ENCODE results near the gene RAB3C. TPM values are rescaled to one million over a fixed set of nuclear protein-coding genes. Genes with fewer than 3 reads are reported as not detected.

The RAB3C gene
- polyA plus RNA-seq, 1 donor: 0.34 TPM

DNA sequence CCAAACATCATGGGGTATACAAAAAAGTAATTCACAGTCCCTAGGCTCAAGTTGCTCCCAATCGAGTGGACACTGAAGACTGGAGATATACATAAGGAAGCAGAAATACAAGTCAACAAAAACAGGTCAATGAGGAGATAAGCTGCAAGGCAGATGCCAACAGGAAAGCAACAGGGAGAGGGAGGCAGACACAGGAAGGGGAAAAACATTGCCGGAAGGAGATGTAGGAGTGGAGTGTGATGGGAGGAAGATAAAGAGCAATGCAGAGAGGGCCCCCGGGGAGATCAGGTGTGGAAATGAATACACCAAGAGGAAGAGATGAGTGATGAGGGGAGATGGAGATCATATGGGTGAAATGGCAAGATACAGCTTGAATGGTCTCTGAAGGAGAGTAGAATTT is 243.0 kb downstream of the RAB3C start:
- no peak for DNase-seq (ENCODE audit: low read depth)

DNA sequence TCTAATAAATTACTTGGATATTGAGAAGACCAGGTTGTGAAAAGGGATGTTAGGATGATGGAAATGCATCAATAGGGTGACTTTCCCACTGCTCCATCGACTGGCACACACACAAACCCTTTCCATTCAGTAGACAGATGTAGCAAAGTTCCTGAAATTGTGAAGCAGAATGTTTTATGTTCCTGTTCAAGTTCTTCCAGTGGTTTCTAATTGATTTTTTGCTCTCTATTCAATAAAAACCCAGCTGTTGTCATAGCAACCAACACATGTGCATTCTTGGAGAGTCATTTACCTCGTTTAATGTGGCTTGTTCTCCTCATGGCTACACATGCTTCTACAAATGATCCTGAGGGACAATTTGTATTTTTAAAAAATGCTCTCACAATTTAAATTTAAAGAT is 244.6 kb downstream of the RAB3C start:
- DNase-seq (ENCODE audit: low read depth): no peak

DNA sequence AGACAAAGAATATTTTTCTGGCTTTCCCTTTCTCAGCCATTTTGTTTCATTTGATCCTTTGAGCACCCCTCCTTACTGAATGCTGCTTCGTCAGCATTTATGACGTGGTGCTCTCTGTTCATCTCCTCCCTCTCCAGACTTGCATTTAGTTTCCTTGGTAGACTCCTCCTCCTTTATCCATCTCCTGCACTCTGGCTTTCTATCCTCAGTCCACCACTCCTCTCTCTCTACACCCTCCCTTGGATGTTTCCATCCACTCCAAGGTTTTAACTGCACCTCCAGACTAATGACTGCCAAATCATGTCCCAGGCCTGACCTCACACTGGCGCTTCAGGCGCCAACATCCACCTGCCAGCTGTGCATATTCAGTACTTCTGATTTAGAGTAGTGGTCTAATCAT is 245.4 kb downstream of the RAB3C start:
- DNase-seq (ENCODE audit: low read depth): no peak

DNA sequence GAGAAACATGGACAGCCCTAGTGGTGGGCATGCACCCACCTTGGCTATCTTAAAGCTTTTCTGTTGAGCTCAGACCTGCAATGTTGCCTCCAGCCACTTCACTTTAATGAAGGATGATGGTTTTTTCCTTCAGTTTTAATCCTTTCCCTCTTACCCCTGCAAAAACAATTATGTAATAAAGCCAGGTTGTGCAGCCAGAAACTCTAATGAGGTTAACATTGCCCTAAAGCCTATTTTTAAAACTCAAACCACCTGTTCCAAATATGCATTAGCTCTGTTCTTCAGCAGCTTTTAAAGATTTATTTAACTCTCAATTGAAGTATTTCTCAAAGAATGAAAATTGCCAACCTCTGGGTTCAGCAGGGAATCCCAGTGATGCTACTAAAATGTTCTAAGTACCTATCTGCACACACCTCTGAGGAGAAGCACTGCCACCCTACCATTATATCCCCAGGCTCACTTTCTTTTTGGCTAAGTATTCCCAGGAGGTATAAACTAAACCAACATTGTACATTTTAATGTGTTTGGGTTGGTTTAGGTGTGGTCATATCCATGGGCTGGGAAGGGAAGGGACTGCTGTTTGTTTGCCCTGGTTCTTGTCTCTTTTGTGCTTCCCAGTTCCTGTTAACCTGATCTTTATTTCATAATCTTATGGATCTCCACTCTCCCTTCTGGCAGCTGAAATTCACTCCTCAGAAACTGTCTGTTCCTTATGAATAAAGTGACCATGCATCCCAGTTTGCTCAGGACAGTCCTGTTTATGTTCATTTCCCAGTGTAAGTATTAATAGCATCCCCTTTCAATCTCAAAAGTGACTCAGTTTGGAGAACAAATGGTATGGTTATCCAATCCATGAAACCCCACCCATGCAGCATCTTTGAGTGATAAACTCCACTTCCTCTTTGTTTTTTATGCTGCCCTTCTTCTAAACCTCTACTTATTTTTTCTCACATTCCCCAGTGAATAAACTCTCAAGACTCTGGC is 251.7 kb downstream of the RAB3C start:
- DNase-seq (ENCODE audit: low read depth): no peak

DNA sequence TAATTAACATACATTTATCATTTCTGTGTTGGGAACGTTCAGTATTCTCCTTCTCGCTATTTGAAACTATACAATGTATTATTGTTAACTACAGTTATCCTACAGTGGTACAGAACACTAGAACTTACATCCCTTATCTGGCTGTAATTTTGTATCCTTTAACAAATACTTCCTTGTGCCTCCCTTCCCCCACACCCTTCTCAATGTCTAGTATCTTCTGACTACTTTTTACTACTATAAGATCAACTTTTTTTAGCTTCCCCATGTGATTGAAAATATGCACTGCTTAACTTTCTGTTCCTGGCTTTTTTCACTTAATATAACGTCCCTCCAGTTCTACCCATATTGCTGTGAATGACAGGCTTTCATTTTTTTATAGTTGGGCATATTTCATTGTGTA is 253.5 kb downstream of the RAB3C start:
- DNase-seq (ENCODE audit: low read depth): no peak

DNA sequence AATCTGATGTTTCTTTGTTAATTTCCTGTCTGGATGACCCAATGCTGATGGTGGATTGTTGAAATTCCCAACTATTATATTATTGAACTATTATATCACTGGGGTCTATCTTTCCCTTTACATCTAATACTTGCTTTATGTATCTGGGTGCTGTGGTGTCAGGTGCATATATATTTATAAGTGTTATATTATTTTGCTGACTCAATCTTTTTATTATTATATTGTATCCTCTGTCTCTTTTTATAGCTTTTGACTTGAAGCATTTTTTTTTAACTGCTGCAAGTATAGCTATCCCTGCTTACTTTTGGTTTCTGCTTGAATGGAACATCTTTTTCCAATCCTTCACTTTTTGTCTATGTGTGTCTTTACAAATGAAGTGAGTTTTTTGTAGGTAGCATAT is 255.9 kb downstream of the RAB3C start:
- DNase-seq (ENCODE audit: low read depth): no peak

DNA sequence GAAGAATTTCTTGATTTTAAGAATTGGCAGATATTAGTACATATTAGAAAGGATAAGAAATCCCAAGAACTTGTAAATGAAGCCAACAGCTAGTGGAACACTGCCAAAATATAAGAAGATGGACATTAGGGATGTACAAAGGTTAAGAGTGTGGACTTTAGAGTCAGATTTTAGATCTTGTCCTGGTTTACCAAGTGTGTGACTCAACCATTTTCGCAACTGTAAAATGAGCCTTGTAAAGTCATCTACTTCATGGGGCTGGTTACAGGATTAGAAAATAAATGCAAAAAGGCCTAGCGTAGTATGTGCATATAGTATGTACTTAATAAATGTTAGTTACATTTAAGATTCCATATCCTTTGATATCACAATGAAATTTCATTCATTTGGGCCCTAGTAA is 260.0 kb downstream of the RAB3C start:
- no peak for DNase-seq (ENCODE audit: low read depth)

DNA sequence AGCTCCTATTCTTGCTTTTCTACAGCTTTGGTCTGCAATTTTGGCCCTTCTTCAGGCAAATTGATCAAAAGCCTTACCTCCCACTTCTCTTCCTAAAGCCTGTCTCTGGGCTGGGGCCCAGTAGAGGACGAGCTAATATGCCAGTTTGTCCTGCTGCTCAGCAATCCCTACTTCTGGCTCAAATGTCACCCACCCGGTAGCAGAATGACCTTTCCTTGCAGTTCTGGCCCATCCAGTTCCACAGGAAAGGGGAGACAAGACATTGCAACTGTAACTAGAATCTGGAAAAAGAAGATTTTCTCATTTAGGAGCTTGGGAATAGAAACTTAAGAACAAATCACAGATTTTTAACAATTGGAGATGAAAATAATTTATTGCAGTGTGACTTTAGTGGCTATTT is 261.5 kb downstream of the RAB3C start:
- DNase-seq (ENCODE audit: low read depth): no peak

DNA sequence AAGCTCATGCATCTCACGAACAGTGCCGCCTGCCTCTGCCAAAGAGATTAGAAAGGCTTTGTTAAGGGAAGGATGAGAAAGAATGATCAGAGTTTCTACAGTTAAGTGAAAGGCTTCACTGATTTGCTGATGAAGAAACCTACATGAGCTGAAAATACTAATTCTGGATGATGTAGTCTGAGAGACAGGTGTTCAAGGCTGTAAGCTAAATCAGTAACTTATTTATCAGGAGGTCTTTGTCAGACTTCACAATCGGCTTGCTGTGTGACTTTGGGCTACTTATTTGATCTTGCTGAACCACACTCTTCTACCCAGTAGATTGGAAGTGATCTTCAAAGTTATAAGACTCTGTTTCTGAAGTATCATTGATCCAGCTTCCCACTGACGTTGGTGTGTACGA is 264.2 kb downstream of the RAB3C start:
- DNase-seq (ENCODE audit: low read depth): no peak

DNA sequence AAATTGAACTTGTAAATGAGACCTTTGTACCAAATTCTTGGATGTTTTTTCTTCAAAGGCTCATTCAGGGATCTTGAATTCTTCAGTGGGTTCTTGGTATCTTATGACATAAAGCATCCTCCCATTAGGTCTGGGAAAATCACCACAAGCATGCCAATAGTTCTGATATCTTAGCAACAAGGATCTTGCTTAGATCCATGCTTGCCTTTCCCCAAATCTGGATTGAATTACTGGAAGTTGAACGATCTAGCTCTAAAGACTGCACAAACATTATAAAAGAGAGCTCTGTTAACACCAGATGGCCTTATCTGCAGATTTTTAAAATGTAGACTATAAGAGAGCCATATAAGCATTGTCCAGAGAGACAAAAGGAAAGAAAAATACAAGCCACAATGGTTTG is 266.3 kb downstream of the RAB3C start:
- no peak for DNase-seq (ENCODE audit: low read depth)

DNA sequence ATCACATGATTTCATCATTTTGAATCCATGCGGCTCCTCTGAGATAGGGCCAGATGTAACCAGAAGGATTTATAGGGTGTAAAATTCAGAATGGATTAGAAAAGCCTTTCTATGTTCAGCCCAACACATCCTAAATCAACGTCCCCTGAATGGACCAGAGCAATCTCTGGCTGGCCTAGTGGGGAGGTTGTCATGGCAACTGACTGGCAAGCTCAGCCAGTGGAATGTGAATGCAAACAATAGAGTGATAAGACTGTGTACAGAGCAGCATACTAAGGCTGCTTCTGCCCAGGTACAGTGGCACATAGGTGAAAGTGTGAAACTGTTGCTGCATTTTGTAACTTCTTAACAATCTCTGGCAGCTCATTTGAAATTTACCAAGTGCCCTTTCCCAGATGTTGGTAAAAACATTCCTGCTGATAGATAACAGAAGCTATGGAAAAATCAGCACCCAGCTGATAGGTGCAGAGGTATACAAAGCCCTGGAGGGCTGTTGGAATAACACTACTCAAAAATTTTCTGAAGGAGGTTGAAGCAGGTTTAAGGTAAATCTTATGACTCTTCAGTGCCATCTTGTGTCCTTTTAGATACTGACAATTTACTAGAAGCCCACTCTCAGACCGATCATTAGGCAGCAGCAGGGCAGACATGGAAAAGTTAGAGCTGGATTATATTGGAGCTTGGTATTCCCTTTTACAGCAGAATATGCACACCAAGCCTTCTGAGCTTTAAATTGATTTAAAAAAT is 267.2 kb downstream of the RAB3C start:
- no peak for DNase-seq (ENCODE audit: low read depth)

DNA sequence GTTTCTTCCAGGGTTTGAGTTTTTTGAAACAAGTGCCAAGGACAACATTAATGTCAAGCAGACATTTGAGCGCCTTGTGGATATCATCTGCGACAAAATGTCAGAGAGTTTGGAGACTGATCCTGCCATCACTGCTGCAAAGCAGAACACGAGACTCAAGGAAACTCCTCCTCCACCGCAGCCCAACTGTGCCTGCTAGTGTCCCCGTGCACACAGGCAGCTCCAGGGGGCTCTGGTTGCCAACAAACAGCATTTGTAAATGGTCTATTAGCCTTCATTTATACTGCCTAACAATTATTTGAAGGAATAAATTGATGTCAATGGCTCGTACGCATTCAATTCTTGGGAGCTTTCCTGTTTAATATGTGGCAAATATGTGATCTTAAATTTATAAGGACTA is 268.3 kb downstream of the RAB3C start:
- DNase-seq (ENCODE audit: low read depth): no peak

DNA sequence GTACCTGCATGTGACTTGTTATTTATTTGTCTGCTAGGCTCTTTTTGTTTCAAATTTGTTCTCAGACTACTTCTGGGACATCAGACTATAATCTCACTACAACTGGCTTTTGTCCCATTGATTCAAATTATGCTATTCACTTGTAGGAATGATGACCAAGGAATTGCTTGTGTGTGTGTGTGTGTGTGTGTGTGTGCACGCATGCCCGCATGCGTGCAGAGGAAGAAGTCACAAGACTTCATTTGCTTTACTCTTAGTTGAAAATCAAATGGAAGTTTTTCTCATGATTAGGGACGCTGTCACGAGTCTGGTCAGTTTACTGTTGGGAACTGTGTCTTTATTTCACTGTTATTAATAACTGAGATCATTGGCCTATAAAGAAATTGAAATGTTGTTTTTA is 268.7 kb downstream of the RAB3C start:
- no peak for DNase-seq (ENCODE audit: low read depth)

DNA sequence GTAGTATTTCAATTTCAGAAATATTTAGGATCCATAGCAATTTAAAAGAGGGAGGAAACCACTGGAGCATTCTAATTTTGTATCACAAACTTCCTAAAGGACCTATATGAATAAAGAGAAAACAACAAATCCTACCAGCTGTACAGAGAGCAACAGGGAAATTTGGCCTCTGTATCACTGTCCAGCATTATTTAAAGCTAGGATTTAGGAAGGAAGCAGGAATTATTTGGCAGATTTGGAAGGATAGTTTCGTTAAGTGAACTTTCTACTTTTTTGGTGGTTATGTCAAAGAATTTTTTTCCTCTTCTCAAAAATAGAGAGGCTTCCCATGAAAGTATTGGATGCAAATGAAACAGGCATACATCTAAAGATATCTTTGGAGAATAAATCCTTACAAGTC is 269.7 kb downstream of the RAB3C start:
- no peak for DNase-seq (ENCODE audit: low read depth)

DNA sequence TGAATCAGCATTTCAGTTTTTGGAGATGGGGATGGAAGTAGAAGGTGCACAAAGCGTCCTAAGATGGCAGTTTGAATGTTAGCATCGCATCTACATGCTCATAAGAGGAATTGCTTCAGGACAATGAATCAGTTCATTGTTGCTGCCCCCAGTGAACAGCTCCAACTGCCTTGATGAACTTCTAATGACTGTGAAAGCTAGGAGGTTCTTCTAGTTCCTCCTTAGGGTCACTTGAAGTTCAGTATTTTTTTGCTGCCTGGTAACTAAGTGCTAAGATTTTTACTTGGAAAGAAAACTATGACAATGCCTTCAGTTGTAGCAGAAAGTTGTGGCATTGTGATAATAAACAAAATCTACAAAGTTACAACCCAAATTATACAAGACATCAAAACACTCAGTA is 271.6 kb downstream of the RAB3C start:
- no peak for DNase-seq (ENCODE audit: low read depth)

DNA sequence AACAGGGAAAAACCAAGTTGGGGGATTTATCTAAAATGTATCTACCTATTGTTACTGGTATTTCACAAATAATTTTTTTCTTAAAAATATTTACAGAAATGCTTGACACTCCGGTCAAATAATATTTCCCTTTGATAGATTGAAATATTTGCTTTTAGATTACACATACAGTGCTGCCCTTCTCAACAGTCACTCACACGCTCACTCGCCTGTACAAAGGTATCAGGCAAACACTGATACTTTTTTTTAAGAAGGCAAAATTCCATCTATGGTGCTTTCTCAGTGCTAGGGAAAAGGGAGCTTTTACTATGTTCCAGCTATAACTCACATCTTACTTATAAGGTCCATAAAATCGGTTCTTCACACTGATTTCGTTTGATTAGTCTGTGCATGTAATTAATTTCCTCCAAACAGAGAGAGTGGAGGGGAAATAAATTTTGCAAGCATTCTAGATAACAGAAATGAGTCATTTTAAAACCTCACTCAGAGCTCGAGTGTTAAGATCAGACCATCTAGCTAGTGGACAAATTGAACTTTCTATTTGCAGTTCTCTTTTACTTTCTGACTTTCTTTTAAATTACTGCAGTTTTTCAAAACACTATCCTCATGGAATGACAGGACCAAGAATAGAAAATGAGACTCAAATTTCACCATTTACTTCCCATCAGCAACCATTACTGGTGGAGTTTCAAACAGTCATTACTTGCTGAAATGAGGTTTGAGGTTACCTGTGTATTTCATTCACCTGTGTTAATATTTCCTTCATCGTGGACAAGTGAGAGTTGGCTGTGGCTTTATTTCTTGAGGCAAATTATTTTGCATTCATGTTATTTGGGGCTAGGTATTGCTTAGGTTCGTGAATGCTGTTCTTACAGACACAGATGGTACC is 273.2 kb downstream of the RAB3C start:
- DNase-seq (ENCODE audit: low read depth): no peak

DNA sequence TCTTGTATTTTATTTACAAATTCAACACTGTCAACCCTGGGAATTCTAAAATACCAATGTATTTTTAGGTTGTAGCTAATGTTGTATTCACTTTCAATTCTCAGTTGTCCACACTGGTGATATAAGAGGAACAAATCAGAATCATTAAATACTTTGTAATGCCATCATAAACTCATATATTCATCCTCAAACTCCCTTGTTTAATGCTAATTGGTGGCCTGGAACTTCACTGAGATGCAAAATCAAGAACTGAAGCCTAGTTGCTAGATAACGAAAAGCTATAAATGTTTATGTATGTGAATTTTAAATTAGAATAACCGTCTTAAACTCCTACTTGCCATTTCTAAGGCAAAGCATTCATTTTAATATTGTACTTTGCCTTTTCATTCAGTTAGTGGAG is 274.7 kb downstream of the RAB3C start:
- no peak for DNase-seq (ENCODE audit: low read depth)

DNA sequence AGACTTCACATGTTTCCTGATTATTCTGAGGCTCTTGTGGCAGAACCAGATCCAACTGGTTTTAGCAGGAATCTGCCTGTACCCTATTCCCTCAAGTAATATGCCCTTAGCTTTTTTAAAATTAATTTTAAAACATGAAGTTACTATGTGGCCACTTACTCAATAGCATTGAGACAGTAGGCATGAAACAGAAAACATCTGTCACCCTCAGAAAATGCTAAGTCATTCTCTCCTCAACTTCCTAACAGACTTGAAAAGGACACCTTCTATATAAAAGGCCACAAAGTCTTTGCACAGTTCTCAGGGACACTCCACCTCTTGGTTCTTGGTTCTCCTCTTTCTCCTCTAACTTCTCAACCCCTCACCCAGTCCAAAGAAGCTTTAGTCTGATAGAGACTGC is 277.8 kb downstream of the RAB3C start:
- DNase-seq (ENCODE audit: low read depth): no peak

DNA sequence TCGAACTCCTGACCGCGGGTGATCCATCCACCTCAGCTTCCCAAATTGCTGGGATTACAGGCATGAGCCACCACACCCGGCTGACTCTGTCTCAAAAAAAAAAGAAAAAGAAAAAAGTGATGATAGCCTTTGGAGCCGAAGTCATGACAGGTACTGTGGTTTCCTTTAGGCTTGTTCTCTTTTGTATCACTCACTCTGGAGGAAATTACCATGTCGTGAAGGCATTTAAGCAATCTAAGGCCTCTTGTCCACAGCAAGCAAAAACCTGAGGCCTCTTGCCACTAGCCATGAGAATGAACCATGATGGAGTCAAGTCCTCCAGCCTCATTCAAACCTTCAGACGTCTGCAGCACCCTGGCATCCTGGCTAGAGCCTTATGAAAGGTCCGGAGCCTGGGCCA is 286.1 kb downstream of the RAB3C start:
- DNase-seq (ENCODE audit: low read depth): no peak

DNA sequence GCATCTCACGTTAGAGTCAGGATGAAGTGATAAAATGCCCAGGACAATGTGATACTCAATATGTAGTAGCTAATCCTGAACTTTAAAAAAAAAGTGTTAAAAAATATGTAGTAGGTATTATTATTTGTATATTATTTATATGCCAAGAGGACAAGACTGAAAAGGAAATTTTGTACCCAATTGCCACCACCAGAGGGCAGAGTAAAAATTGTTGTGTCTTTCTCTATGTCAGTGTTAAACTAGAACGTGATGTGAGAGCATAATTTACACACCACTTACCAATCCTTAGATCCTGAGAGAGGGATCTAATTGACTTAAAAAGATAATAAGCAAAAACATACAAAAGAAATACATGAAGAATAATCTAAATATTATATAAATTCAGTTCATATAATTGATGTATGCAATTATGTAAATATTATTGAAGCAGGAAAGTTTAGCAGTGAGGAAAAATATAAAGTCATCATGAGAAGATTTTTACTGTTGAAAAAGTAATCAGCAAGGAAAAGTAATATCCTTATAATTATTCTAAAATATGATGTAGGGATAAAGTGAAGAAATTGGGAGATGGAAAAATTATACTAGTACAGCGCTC is 288.9 kb downstream of the RAB3C start:
- no peak for DNase-seq (ENCODE audit: low read depth)

DNA sequence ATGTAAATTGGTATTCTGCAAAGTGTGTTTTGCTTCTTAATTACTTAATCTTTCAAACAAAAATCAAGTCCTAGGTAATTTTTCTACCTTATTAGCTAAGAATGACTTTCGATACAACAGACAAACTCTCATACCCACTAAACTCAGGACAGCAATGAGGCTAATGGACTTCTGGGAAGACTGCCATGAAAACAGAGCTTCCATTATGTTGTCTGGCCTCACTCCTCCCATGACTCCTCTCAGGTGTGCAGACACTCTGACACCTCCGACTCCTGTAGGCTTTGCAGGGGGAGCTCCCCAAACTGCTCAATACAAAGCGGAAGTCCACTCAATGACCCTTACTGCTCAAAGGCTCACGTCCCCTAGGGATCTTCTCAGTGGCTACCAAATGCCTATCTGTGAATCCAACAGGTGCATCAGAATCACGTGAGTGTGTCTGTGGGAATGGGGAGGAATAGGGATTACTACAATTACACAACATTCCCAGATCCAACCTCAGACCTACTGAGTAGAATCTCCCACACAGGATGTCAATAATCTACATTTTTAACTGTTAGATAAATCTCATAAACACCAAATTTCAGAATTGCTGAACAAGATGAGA is 289.9 kb downstream of the RAB3C start:
- no peak for DNase-seq (ENCODE audit: low read depth)

Data from forelimb muscle (tissue), 1 donor.